ENCODE measurements around the gene ATP10A. TPM values are rescaled to one million over a fixed set of nuclear protein-coding genes. Genes with fewer than 3 reads are reported as not detected.

Gene ATP10A
- total RNA-seq, 4 donors from 2014 or later = 1.6 to 8.2 (median 3.7) TPM

DNA sequence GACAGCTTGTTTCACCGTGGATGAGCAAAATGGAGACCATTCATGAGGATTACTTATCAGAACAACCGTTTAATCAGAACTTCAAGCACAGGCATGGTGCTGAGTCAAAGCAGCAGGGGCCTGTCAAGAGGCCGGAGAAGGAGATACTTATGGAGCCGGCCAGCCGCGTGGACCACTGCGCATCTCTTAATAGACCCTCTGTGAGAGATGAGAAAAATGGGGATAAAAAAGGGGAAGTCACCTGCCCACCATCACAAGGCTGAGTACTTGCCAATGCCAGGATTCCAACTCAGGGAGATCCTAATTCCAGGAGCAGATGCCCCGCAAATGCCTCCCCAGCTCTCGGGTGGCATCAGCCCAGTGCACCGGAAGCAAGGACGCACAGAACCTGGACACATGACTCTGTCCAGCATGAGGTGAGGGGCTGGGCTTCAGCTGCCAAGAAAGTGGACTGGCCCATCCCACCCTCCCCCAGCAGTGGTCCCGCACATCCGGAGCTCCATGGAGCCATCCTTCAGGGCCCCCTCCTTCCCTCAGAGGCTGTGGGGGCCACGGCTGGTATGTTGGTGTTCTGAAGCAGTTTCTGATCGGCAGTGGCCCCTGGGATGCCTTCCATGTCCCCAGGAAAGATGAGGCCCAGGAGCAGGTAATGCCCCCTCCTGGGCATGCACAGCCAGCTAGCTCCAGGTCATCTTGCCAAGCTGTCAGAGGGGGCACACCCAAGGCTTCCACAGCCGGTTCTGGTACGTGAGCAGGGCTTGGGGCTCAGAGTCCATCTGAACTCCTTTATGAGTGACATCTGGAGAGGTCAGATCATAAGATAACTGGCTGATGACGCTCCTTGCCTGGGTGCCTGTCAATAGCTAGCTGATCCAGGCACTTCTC, 143.8 kb downstream of the ATP10A start:
- H3K4me3 ChIP-seq (ENCODE audit: low read depth, poor library complexity, severe bottlenecking) = no peak overlapping the region
- peak in 1 of 2 donors; percentile 76 for DNase-seq (ENCODE audit: low spot score in 2 of 2)
- 81 to 82% methylated on average over 13 to 18 of the region's 18 CpGs for WGBS, 2 donors
- intact Hi-C loops (cut with DNase I; ENCODE audit: low total_unique reads) = no loop called here
- TF ChIP-seq POLR2A (IDR thresholded peaks at IDR 0.05) = no peak
- TF ChIP-seq, protein P1, sequence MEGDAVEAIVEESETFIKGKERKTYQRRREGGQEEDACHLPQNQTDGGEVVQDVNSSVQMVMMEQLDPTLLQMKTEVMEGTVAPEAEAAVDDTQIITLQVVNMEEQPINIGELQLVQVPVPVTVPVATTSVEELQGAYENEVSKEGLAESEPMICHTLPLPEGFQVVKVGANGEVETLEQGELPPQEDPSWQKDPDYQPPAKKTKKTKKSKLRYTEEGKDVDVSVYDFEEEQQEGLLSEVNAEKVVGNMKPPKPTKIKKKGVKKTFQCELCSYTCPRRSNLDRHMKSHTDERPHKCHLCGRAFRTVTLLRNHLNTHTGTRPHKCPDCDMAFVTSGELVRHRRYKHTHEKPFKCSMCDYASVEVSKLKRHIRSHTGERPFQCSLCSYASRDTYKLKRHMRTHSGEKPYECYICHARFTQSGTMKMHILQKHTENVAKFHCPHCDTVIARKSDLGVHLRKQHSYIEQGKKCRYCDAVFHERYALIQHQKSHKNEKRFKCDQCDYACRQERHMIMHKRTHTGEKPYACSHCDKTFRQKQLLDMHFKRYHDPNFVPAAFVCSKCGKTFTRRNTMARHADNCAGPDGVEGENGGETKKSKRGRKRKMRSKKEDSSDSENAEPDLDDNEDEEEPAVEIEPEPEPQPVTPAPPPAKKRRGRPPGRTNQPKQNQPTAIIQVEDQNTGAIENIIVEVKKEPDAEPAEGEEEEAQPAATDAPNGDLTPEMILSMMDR (IDR thresholded peaks at IDR 0.05) = no peak

DNA sequence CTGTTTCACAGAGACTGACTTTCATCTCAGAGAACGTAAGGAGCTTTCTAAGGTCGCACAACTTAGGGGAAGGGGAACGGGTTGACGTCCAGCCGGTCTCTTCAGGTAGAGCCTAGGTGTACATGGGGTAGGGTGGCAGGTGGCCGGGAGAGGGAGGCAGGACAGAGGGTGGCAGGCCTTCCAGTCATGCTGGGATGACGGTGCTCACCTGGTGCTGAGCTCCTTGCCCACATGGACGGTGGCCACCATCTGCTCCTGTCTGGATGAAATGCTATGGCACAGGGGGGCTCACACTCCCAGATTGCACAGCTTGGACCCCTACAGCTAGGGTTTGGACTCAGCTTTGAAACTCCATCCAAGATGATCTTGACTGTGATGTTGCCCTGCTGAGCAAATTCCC, 144.5 kb downstream of the ATP10A start:
- intact Hi-C loops (cut with DNase I; ENCODE audit: low total_unique reads) = no loop called here
- 96 to 97% methylated on average over 8 of the region's 8 CpGs for whole genome bisulfite sequencing, 2 donors
- TF ChIP-seq, protein P1 (IDR thresholded peaks at IDR 0.05) = no peak
- no peak for TF ChIP-seq POLR2A (IDR thresholded peaks at IDR 0.05)

DNA sequence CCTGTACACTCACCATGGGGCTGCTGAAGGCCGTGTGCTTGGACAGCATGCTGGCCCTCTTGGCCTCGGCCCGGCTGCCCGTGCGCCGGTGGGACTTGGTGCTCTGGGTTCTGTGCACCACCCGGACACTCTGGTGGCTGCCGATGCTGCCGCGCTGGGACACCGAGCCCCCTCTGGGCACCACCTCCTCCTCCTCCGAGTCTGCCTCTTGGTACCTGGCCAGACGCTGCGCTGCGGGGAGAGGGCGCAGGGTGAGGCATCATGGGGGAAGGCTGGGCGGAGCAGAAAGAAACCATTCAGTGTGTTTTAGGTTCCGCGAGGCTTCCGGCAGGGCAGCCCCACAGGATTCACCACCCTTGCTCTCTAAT, 145.0 kb downstream of the ATP10A start:
- DNase-seq (ENCODE audit: low spot score in 2 of 2) = peak in 1 of 2 donors; percentile 81

More for the DNA sequence above, 144.5 kb downstream of the ATP10A start:
- DNase-seq (ENCODE audit: low spot score in 2 of 2) = peak in 1 of 2 donors; percentile 73
- no peak overlapping the region for H3K4me3 ChIP-seq (ENCODE audit: low read depth, poor library complexity, severe bottlenecking)

DNA sequence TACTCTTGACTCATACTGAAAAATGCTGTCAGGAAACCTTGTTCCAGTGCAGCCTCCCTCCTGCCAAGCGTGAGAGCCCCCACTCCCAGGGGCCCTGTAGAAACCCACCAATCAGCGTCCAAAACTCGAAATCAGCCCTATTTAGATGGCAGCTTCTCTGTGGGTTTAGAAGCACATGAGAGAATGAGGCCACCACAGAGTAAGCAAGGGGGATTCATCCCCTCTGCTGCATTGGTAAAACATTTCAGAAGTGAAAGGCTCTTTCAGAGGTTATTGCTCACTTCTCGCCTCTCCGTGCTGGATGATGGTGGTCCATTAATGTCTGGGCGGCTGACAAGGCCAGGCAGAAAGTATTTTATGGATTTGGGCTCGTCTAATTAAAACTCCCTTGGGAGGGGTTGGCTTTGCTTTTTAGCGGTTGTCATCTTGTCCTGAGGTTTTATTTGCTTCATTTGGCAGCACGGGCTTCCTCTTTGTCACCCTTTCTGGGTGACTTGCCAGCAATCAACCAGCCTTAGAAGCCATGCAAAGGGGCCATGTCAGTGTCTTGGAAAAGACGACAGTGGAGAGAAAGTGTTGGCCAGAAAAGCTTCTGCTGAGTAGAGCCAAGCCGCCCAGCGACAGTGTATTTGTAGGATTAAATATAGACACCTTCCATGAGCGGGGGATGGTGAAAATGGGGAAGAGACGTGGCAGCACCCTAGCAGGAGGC, 145.5 kb downstream of the ATP10A start:
- no peak for TF ChIP-seq POLR2A (IDR thresholded peaks at IDR 0.05)
- TF ChIP-seq, protein P1 (IDR thresholded peaks at IDR 0.05) = no peak
- peak in 1 of 2 donors; percentile 69 for DNase-seq (ENCODE audit: low spot score in 2 of 2)
- 45 to 55% methylated on average over 14 of the region's 14 CpGs for WGBS, 2 donors
- intact Hi-C loops (cut with DNase I; ENCODE audit: low total_unique reads) = no loop called here
- H3K4me3 ChIP-seq (ENCODE audit: low read depth, poor library complexity, severe bottlenecking) = no peak overlapping the region

More for the DNA sequence above, 145.0 kb downstream of the ATP10A start:
- intact Hi-C loops (cut with DNase I; ENCODE audit: low total_unique reads) = no loop called here
- H3K4me3 ChIP-seq (ENCODE audit: low read depth, poor library complexity, severe bottlenecking) = no peak overlapping the region
- WGBS, 2 donors = 84 to 88% methylated on average over 10 to 20 of the region's 20 CpGs
- TF ChIP-seq, protein P1 (IDR thresholded peaks at IDR 0.05) = no peak
- no peak for TF ChIP-seq POLR2A (IDR thresholded peaks at IDR 0.05)

DNA sequence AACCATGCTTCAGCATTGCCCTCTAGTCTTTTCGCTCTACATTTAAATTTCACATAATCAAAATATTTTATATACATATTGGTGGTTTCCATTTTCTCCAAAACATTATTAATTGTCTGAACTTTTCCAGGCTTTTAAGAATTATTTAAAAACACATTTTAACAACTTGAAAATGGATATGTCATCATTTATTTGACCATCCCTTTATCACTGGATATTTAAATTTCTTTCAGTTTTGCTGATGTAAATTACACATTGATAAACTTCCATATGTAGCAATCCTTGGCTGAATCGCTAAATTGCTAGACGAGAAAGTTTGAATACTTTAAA, 146.0 kb downstream of the ATP10A start:
- no peak for DNase-seq (ENCODE audit: low spot score in 2 of 2)
- TF ChIP-seq, protein P1 (IDR thresholded peaks at IDR 0.05) = no peak
- no peak for TF ChIP-seq POLR2A (IDR thresholded peaks at IDR 0.05)
- no peak overlapping the region for H3K4me3 ChIP-seq (ENCODE audit: low read depth, poor library complexity, severe bottlenecking)
- intact Hi-C loops (cut with DNase I; ENCODE audit: low total_unique reads) = no loop called here
- WGBS, 2 donors = 66 to 69% methylated on average over 3 of the region's 3 CpGs
